Measurements from ENCODE around the gene ITGB7. TPM values are rescaled to one million over a fixed set of nuclear protein-coding genes. Genes with fewer than 3 reads are reported as not detected.
A peak's percentile ranks its signal among the peaks of the same experiment; 100 is the strongest.

Gene ITGB7
- total and polyA plus RNA-seq, 2 of the 4 experiments (the other 2 are of a cell fraction) = 0.18 to 0.44 TPM

DNA sequence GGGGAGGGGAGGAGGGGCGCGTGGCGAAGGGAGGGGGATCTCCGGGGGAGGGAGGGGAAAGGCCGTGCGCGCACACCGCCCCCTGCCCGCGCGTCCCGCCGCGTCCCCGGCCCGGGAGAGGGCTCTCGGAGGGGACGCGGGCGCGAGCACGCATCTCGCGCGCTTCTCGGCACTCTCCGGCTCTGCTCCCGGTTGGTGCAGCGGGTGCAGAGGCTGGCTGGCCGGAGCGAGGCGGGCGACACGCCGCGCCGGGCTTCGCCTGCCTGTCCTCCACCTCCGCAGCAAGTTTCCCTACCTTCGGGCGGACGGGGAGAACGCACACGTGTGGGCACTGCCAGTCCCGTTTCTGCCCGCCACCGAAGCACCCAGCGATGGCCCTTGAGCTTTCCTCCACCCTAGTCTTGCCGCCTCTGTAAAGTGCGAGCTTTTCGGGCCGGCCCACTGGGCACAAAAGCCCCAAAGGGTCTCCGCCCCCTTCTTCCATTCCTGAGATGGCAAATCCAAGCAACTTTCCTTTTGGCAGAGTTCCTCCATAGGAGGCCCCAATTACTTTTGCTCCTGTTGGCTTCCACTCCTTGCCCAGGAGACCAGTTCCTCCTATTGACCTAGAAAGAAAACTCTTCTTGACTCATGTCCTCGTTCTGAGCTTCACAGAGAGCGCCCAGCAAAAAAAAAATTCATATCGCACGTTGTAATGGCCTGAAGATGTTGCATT is 26.0 kb downstream of the ITGB7 start:
- intact Hi-C loops (cut with micrococcal nuclease) = loop anchor here (2.0 kb wide), 2 partner anchors 82 to 102 kb away; partner anchors contain the start of gene SPRYD3
- in situ Hi-C loops (cut with MboI; ENCODE audit: low sequenced_read_pairs) = no loop called here

More for the DNA sequence above, 26.0 kb downstream of the ITGB7 start:
- 1% methylated on average over 31 of the region's 57 CpGs; no CpG with 5 or more reads in 1 of the 2 experiments for WGBS, 2 experiments (ENCODE audit: extremely low coverage in 2 of 2, insufficient read length in 1 of 2)
- peak overlapping the region; percentile 75 for H3K4me3 ChIP-seq (ENCODE audit: insufficient read depth, low read depth, low read length)
- peak overlapping the region; percentile 64 for H2AK5ac ChIP-seq (ENCODE audit: low read depth, low read length)
- peaks cover 21% of the 10 kb centered on the region; the same call in 1 of the 2 replicates for H4K20me1 ChIP-seq (ENCODE audit: insufficient read depth, low read length)
- H3K14ac ChIP-seq (replicated peaks; ENCODE audit: low read depth, low read length) = peak overlapping the region; percentile 82
- ATAC-seq (ENCODE audit: low read depth) (peak; percentile 69), DNase-seq (peak; percentile 71)
- peak overlapping the region; percentile 81 for H3K4ac ChIP-seq (ENCODE audit: low read depth, low read length)
- H2BK5ac ChIP-seq (ENCODE audit: low read depth, low read length, poor library complexity, severe bottlenecking) = peak overlapping the region; percentile 93
- H4K5ac ChIP-seq (ENCODE audit: low read depth, low read length) = peak overlapping the region; percentile 28
- no peak overlapping the region for H2BK120ac ChIP-seq (ENCODE audit: low read depth, low read length)
- H3K27me3 ChIP-seq (ENCODE audit: control insufficient read depth, insufficient read depth, low read length) = no peaks in the 10 kb centered on the region
- CTCF ChIA-PET = interaction anchor here (0.6 to 2.3 kb wide), 3 partner anchors 16 to 1188 kb away, joined by 3 to 10 read pairs (median 3); partner anchors contain the start of gene AAAS
- dilution Hi-C loops (cut with HindIII; ENCODE audit: low sequenced_read_pairs, unreplicated experiment) = no loop called here
- H2AFZ ChIP-seq (replicated peaks; ENCODE audit: low read length, poor library complexity) = peak overlapping the region; percentile 99
- H4K8ac ChIP-seq (ENCODE audit: low read depth in 2 of 2, low read length in 2 of 2) = peak overlapping the region; percentile 7 to 53
- TF ChIP-seq MXI1 (IDR thresholded peaks at IDR 0.05; ENCODE audit: borderline replicate concordance, low read depth, low read length) = peak; percentile 68; the same call in 1 of the 2 replicates
- TF ChIP-seq, protein P1, sequence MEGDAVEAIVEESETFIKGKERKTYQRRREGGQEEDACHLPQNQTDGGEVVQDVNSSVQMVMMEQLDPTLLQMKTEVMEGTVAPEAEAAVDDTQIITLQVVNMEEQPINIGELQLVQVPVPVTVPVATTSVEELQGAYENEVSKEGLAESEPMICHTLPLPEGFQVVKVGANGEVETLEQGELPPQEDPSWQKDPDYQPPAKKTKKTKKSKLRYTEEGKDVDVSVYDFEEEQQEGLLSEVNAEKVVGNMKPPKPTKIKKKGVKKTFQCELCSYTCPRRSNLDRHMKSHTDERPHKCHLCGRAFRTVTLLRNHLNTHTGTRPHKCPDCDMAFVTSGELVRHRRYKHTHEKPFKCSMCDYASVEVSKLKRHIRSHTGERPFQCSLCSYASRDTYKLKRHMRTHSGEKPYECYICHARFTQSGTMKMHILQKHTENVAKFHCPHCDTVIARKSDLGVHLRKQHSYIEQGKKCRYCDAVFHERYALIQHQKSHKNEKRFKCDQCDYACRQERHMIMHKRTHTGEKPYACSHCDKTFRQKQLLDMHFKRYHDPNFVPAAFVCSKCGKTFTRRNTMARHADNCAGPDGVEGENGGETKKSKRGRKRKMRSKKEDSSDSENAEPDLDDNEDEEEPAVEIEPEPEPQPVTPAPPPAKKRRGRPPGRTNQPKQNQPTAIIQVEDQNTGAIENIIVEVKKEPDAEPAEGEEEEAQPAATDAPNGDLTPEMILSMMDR (conservative IDR thresholded peaks at IDR 0.05; ENCODE audit: low read depth, low read length) = 0 out of 2 replicates have a peak, but pooled peaks have one; percentile 1
- TF ChIP-seq MAZ (IDR thresholded peaks at IDR 0.05; ENCODE audit: borderline replicate concordance, low read depth, low read length) = no peak
- H3K9me3 ChIP-seq (ENCODE audit: control insufficient read depth, insufficient read depth, low read length) = no peaks in the 10 kb centered on the region
- peak overlapping the region; percentile 75 for H2AK9ac ChIP-seq (replicated peaks; ENCODE audit: low read depth, low read length, poor library complexity)
- peak overlapping the region; percentile 60 for H3K56ac ChIP-seq (ENCODE audit: extremely low read depth, insufficient read depth, low read length)
- H3K27ac ChIP-seq (ENCODE audit: insufficient read depth, low read length) = peak overlapping the region; percentile 87
- H2BK20ac ChIP-seq (ENCODE audit: low read depth, low read length) = no peak overlapping the region
- H3K23ac ChIP-seq (ENCODE audit: low read depth, low read length) = peak overlapping the region; percentile 86
- H3K9ac ChIP-seq (ENCODE audit: low read depth, low read length) = peak overlapping the region; percentile 76
- H3K4me2 ChIP-seq (ENCODE audit: low read depth, low read length) = peak overlapping the region; percentile 94
- POLR2A ChIA-PET (ENCODE audit: unreplicated experiment) = interaction anchor here (0.7 to 1.3 kb wide), 4 partner anchors 21 to 1878 kb away, joined by 3 to 4 read pairs (median 3); partner anchors contain the start of gene SPRYD3
- H4K91ac ChIP-seq (ENCODE audit: insufficient read depth, low read depth, low read length) = peak overlapping the region; percentile 45
- peak overlapping the region; percentile 78; the same call in 1 of the 2 replicates for H3K18ac ChIP-seq (ENCODE audit: low read depth, low read length)
- no peak overlapping the region for H2BK15ac ChIP-seq (ENCODE audit: low read depth, low read length)
- peaks cover 12% of the 10 kb centered on the region for H3K9me1 ChIP-seq (ENCODE audit: insufficient read depth, low read length)
- H3K79me1 ChIP-seq (ENCODE audit: low read depth in 1 of 2, low read length in 2 of 2) = peaks cover 34 to 63% of the 10 kb centered on the region in 2 experiments
- H3K36me3 ChIP-seq (ENCODE audit: control insufficient read depth, insufficient read depth, low read length) = peaks cover 26% of the 10 kb centered on the region
- no TSS peak for BruUV-seq (replicated peaks)
- peaks cover 17% of the 10 kb centered on the region for H3K4me1 ChIP-seq (ENCODE audit: control insufficient read depth, insufficient read depth, low read length)
